IMR-90 (cell line): ENCODE data around the gene CRYGN. TPM values are rescaled to one million over a fixed set of nuclear protein-coding genes. Genes with fewer than 3 reads are reported as not detected.

ENCODE experiments used
- ATAC-seq: fragments of 200-7000 bp; cut with Tn5 transposase; 2 replicates; pipeline ENCODE4 v1.9.1; 2020; ENCODE audit warnings: low read depth, mild to moderate bottlenecking, moderate library complexity
- BruUV-seq: library from RNA; stranded (reverse); fragments of 400-500 nt; replicated peaks from 2 replicates; lab custom pipeline; 2021; lab: Mats Ljungman, UMichigan
- CTCF ChIA-PET: fragments of 300-600 bp; formaldehyde crosslinking; extraction: SDS; loops from one replicate; lab custom pipeline; 2021; ENCODE audit warnings: antibody characterized with exemption; lab: Yijun Ruan, JAX
- POLR2A ChIA-PET: fragments of 300-600 bp; sonication (Branson Sonifier 250); formaldehyde crosslinking; loops from one replicate; lab custom pipeline; 2022; ENCODE audit warnings: antibody characterized with exemption; ENCODE audit not compliant: unreplicated experiment; lab: Charles Lee
- DNase-seq: peaks from one replicate; pipeline ENCODE4 v3.0.0; 2013
- H2AFZ ChIP-seq: replicated peaks from 2 replicates; pipeline ENCODE3; 2013; ENCODE audit warnings: low read length, mild to moderate bottlenecking; ENCODE audit not compliant: poor library complexity
- H2AK5ac ChIP-seq: 2 replicates; pipeline ENCODE4 v1.6.1; 2013; ENCODE audit warnings: low read depth, low read length, inconsistent platforms
- H2AK9ac ChIP-seq: replicated peaks from 2 replicates; pipeline ENCODE3; 2013; ENCODE audit warnings: mild to moderate bottlenecking, low read depth, low read length, moderate library complexity; ENCODE audit not compliant: poor library complexity
- H2BK120ac ChIP-seq: 2 replicates; pipeline ENCODE4 v1.6.1; 2013; ENCODE audit warnings: low read depth, low read length, inconsistent platforms
- H2BK15ac ChIP-seq: 3 replicates; pipeline ENCODE4 v1.6.1; 2013; ENCODE audit warnings: low read depth, low read length, inconsistent platforms
- H2BK20ac ChIP-seq: 2 replicates; pipeline ENCODE4 v1.6.1; 2013; ENCODE audit warnings: low read depth, mild to moderate bottlenecking, inconsistent platforms, low read length, moderate library complexity
- H2BK5ac ChIP-seq: 2 replicates; pipeline ENCODE4 v1.6.1; 2013; ENCODE audit warnings: mild to moderate bottlenecking, low read depth, low read length, inconsistent platforms; ENCODE audit not compliant: poor library complexity, severe bottlenecking
- H3K14ac ChIP-seq: replicated peaks from 2 replicates; pipeline ENCODE4 v1.6.1; 2013; ENCODE audit warnings: low read depth, low read length, inconsistent platforms
- H3K18ac ChIP-seq: 2 replicates; pipeline ENCODE4 v1.6.1; 2013; ENCODE audit warnings: low read depth, low read length, control low read depth
- H3K23ac ChIP-seq: 2 replicates; pipeline ENCODE4 v1.6.1; 2013; ENCODE audit warnings: low read depth, low read length, inconsistent platforms
- H3K27ac ChIP-seq: 2 replicates; pipeline ENCODE4 v1.5.1; 2013; ENCODE audit warnings: mild to moderate bottlenecking, control low read depth, low read length; ENCODE audit not compliant: insufficient read depth
- H3K27me3 ChIP-seq: 2 replicates; pipeline ENCODE4 v1.6.1; 2013; ENCODE audit warnings: low read length; ENCODE audit not compliant: control insufficient read depth, insufficient read depth
- H3K36me3 ChIP-seq: 2 replicates; pipeline ENCODE4 v1.6.1; 2013; ENCODE audit warnings: low read length, mixed read lengths; ENCODE audit not compliant: control insufficient read depth, insufficient read depth
- H3K4ac ChIP-seq: 2 replicates; pipeline ENCODE4 v1.6.1; 2013; ENCODE audit warnings: low read depth, low read length, inconsistent platforms
- H3K4me1 ChIP-seq: 2 replicates; pipeline ENCODE4 v1.6.1; 2013; ENCODE audit warnings: low read length, mixed read lengths; ENCODE audit not compliant: control insufficient read depth, insufficient read depth
- H3K4me2 ChIP-seq: 2 replicates; pipeline ENCODE4 v1.6.1; 2013; ENCODE audit warnings: low read depth, mild to moderate bottlenecking, control low read depth, low read length, moderate library complexity
- H3K4me3 ChIP-seq: 2 replicates; pipeline ENCODE4 v1.5.1; 2013; ENCODE audit warnings: low read depth, mild to moderate bottlenecking, control low read depth, low read length, moderate library complexity; ENCODE audit not compliant: insufficient read depth
- H3K56ac ChIP-seq: 2 replicates; pipeline ENCODE4 v1.6.1; 2013; ENCODE audit warnings: low read length, inconsistent platforms; ENCODE audit not compliant: insufficient read depth; ENCODE audit errors: extremely low read depth
- H3K79me1 ChIP-seq, 2 experiments: 2 replicates each; pipeline ENCODE4 v1.6.1; 2013; ENCODE audit warnings: low read length in 2 of 2, inconsistent platforms in 1 of 2, low read depth in 1 of 2
- H3K9ac ChIP-seq: 2 replicates; pipeline ENCODE4 v1.6.1; 2013; ENCODE audit warnings: low read depth, low read length, control low read depth
- H3K9me1 ChIP-seq: 2 replicates; pipeline ENCODE4 v1.6.1; 2013; ENCODE audit warnings: low read length, inconsistent platforms; ENCODE audit not compliant: insufficient read depth
- H3K9me3 ChIP-seq: 2 replicates; pipeline ENCODE4 v1.6.1; 2013; ENCODE audit warnings: low read length; ENCODE audit not compliant: control insufficient read depth, insufficient read depth
- H4K20me1 ChIP-seq: 2 replicates; pipeline ENCODE4 v1.6.1; 2013; ENCODE audit warnings: low read length, inconsistent platforms; ENCODE audit not compliant: insufficient read depth
- H4K5ac ChIP-seq: 2 replicates; pipeline ENCODE4 v1.6.1; 2013; ENCODE audit warnings: mild to moderate bottlenecking, low read depth, low read length, control low read depth
- H4K8ac ChIP-seq, 2 experiments: 2 replicates each; pipeline ENCODE4 v1.6.1; 2013; ENCODE audit warnings: low read depth in 2 of 2, low read length in 2 of 2, control low read depth in 1 of 2, inconsistent platforms in 1 of 2
- H4K91ac ChIP-seq: 2 replicates; pipeline ENCODE4 v1.6.1; 2013; ENCODE audit warnings: low read depth, low read length, inconsistent platforms; ENCODE audit not compliant: insufficient read depth
- BHLHE40 ChIP-seq: fragments of 150-350 bp; IDR thresholded peaks from 2 replicates; pipeline ENCODE4 v1.6.1; 2016; ENCODE audit warnings: mild to moderate bottlenecking, low read depth, low read length
- CEBPB ChIP-seq: IDR thresholded peaks from 2 replicates; pipeline ENCODE4 v1.6.1; 2012; ENCODE audit warnings: low read depth, low read length, improper control_type of control experiment
- CHD1 ChIP-seq: IDR thresholded peaks from 2 replicates; pipeline ENCODE4 v1.6.1; 2012; ENCODE audit warnings: low read depth, low read length, improper control_type of control experiment
- MAFK ChIP-seq: IDR thresholded peaks from 2 replicates; pipeline ENCODE4 v1.6.1; 2012; ENCODE audit warnings: low read depth, low read length, improper control_type of control experiment
- MAZ ChIP-seq: IDR thresholded peaks from 2 replicates; pipeline ENCODE4 v1.6.1; 2012; ENCODE audit warnings: low read depth, mild to moderate bottlenecking, low read length, improper control_type of control experiment, moderate library complexity, borderline replicate concordance
- MXI1 ChIP-seq: IDR thresholded peaks from 2 replicates; pipeline ENCODE4 v1.6.1; 2012; ENCODE audit warnings: low read depth, mild to moderate bottlenecking, low read length, moderate library complexity, borderline replicate concordance
- NFE2L2 ChIP-seq: fragments of 150-350 bp; IDR thresholded peaks from 2 replicates; pipeline ENCODE4 v1.6.1; 2016; ENCODE audit warnings: low read depth, mild to moderate bottlenecking, low read length
- POLR2A ChIP-seq: IDR thresholded peaks from 2 replicates; pipeline ENCODE4 v1.6.1; 2012; ENCODE audit warnings: mild to moderate bottlenecking, low read depth, low read length
- SMC3 ChIP-seq: fragments of 150-350 bp; IDR thresholded peaks from 2 replicates; pipeline ENCODE4 v1.6.1; 2016; ENCODE audit warnings: low read depth, mild to moderate bottlenecking, antibody characterized with exemption, low read length, moderate library complexity
- USF2 ChIP-seq: fragments of 150-350 bp; IDR thresholded peaks from 2 replicates; pipeline ENCODE4 v1.6.1; 2017; ENCODE audit warnings: mild to moderate bottlenecking, antibody characterized with exemption, low read length, low read depth
- WGBS, 2 experiments: methylation state at CpG; one replicate each; pipeline versions ENCODE4 v1.1.5 to v1.1.7; 2013; ENCODE audit warnings: missing lambda C conversion rate in 2 of 2; ENCODE audit not compliant: insufficient read length in 1 of 2; ENCODE audit errors: extremely low coverage in 2 of 2; 5-methylcytosine and 5-hydroxymethylcytosine counted together
- dilution Hi-C: fragments of 300-500 bp; cut with HindIII; formaldehyde crosslinking; loops from one replicate; pipeline ENCODE4 v1.14.3; 2018; ENCODE audit warnings: low sequenced_read_pairs; ENCODE audit not compliant: unreplicated experiment
- in situ Hi-C: fragments of 300-500 bp; cut with MboI; formaldehyde crosslinking; loops from 3 replicates; pipeline ENCODE4 v1.14.3; 2019; ENCODE audit warnings: low sequenced_read_pairs, inconsistent platforms, mixed read lengths
- intact Hi-C: fragments of 100-400 bp; cut with micrococcal nuclease; formaldehyde crosslinking; loops from 2 replicates; pipeline ENCODE4 v1.10.0; 2022
- polyA plus RNA-seq, 3 experiments: library from polyadenylated mRNA; depleted of rRNA; stranded (reverse); fragments of >200 nt; gene quantifications; 2 replicates each; pipeline ENCODE4 v1.2.3, GENCODE V29; 2012; ENCODE audit warnings: low replicate concordance in 1 of 3
- total RNA-seq: library from RNA; depleted of rRNA; stranded (reverse); fragments of >200 nt; gene quantifications from 2 replicates; pipeline ENCODE4 v1.2.3, GENCODE V29; 2012
- TF ChIP-seq, protein P1 (sequence below): conservative IDR thresholded peaks from 2 replicates; pipeline ENCODE4 v1.5.1; 2012; ENCODE audit warnings: mild to moderate bottlenecking, low read depth, low read length, improper control_type of control experiment

Gene CRYGN
- total and polyA plus RNA-seq, 2 of the 4 experiments (the other 2 are of a cell fraction) = not detected

DNA sequence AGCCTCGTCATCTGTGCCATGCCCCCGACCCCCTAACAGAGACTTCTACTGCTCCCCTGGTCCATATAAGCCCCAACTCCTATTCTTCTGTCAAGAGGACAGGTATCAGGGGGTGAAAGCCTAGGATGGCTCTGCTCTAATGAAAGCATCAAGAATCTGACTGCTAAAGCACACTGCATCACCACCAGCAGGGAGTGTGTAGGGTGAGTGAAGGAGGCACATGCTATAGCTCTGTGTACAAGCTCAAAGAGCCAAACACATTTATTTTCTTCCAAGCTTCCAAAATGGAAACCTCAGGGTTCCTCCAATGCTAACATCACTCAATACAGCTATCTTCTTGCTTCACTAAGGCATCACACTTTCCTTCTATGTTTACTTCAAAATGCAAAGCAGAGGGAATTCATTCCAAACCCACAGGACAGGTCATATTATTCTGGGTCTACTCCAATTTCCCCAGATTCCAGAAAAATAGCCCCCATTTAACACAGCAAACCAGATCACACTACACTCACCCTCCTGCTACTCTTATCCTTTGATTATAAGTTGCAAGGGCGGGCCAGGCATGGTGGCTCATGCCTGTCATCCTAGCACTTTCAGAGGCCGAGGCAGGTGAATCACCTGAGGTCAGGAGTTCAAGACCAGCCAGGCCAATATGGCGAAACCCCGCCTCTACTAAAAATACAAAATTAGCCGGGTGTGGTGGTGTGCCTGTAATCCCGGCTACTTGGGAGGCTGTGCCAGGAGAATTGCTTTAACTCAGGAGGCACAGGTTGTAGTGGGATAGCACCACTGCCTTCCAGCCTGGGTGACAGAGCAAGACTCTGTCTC, 43.2 kb upstream of the CRYGN start:
- no peaks in the 10 kb centered on the region for H3K27me3 ChIP-seq
- peaks cover 18% of the 10 kb centered on the region for H3K4me1 ChIP-seq
- no peak overlapping the region for H3K27ac ChIP-seq
- H2BK20ac ChIP-seq = no peak overlapping the region
- H4K5ac ChIP-seq = no peak overlapping the region
- TF ChIP-seq USF2 (no peak), BHLHE40 (no peak), MAZ (no peak), POLR2A (no peak), NFE2L2 (no peak), CEBPB (no peak), CHD1 (no peak), SMC3 (no peak), MXI1 (no peak), MAFK (no peak)
- TF ChIP-seq, protein P1, sequence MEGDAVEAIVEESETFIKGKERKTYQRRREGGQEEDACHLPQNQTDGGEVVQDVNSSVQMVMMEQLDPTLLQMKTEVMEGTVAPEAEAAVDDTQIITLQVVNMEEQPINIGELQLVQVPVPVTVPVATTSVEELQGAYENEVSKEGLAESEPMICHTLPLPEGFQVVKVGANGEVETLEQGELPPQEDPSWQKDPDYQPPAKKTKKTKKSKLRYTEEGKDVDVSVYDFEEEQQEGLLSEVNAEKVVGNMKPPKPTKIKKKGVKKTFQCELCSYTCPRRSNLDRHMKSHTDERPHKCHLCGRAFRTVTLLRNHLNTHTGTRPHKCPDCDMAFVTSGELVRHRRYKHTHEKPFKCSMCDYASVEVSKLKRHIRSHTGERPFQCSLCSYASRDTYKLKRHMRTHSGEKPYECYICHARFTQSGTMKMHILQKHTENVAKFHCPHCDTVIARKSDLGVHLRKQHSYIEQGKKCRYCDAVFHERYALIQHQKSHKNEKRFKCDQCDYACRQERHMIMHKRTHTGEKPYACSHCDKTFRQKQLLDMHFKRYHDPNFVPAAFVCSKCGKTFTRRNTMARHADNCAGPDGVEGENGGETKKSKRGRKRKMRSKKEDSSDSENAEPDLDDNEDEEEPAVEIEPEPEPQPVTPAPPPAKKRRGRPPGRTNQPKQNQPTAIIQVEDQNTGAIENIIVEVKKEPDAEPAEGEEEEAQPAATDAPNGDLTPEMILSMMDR = no peak
- no peak overlapping the region for H3K23ac ChIP-seq
- dilution Hi-C loops (no loop called here), in situ Hi-C loops (no loop called here), intact Hi-C loops (loop anchor here (10.0 kb wide), 1 partner anchor 72 kb away; no protein-coding TSS in a partner anchor)
- no peak overlapping the region for H2BK15ac ChIP-seq
- no peak overlapping the region for H4K91ac ChIP-seq
- H3K36me3 ChIP-seq = peaks cover 26% of the 10 kb centered on the region
- peaks cover 12% of the 10 kb centered on the region; the same call in 1 of the 2 replicates for H3K9me1 ChIP-seq
- no peak overlapping the region for H2BK5ac ChIP-seq
- no CpG with 5 or more reads among the region's 8 CpGs for WGBS, 2 experiments
- H3K56ac ChIP-seq = no peak overlapping the region
- H4K8ac ChIP-seq = no peak overlapping the region
- ChIA-PET POLR2A (no interaction called here), CTCF (interaction anchor here (0.6 to 1.1 kb wide), 2 partner anchors 10 to 18 kb away, joined by 3 to 4 read pairs; no protein-coding TSS in a partner anchor)
- no peak overlapping the region for H2BK120ac ChIP-seq
- DNase-seq = no peak
- H2AFZ ChIP-seq = no peak overlapping the region
- peaks cover 14% of the 10 kb centered on the region; the same call in 1 of the 2 replicates for H4K20me1 ChIP-seq
- peaks cover 53 to 75% of the 10 kb centered on the region in 2 experiments for H3K79me1 ChIP-seq
- H3K4me2 ChIP-seq = no peak overlapping the region
- no peak overlapping the region for H2AK5ac ChIP-seq
- H3K9ac ChIP-seq = no peak overlapping the region
- H3K4me3 ChIP-seq = no peak overlapping the region
- H3K18ac ChIP-seq = no peak overlapping the region
- no TSS peak for BruUV-seq
- no peak overlapping the region for H3K4ac ChIP-seq
- H3K9me3 ChIP-seq = no peaks in the 10 kb centered on the region
- no peak overlapping the region for H3K14ac ChIP-seq
- no peak for ATAC-seq
- no peak overlapping the region for H2AK9ac ChIP-seq
